MCF 10A (cell line): ENCODE measurements around the gene CTDSP2. TPM values are rescaled to one million over a fixed set of nuclear protein-coding genes. Genes with fewer than 3 reads are reported as not detected.

Experiments
- BruUV-seq: library from RNA; stranded (reverse); fragments of 400-500 nt; replicated peaks from 2 replicates; lab custom pipeline; 2021; lab: Mats Ljungman, UMichigan
- CTCF ChIA-PET: fragments of 300-600 bp; sonication (Branson Sonifier 250); formaldehyde crosslinking; extraction: SDS; loops from one replicate; lab custom pipeline; 2021; ENCODE audit warnings: antibody characterized with exemption, inconsistent platforms; lab: Yijun Ruan, JAX
- POLR2A ChIA-PET: fragments of 300-600, 350-650 bp; sonication (Branson Sonifier 250); formaldehyde crosslinking; extraction: SDS; loops from one replicate; lab custom pipeline; 2020; ENCODE audit warnings: antibody characterized with exemption, inconsistent platforms; lab: Yijun Ruan, JAX
- DNase-seq: peaks from one replicate; pipeline ENCODE4 v3.0.0-alpha.2; 2018; ENCODE audit not compliant: unreplicated experiment
- H3K27ac Mint-ChIP-seq: one replicate; pipeline ENCODE4 v1.8.0; 2022; ENCODE audit warnings: mild to moderate bottlenecking, low read depth, mixed read lengths; ENCODE audit not compliant: unreplicated experiment
- H3K27me3 Mint-ChIP-seq: one replicate; pipeline ENCODE4 v1.8.0; 2022; ENCODE audit warnings: mixed read lengths; ENCODE audit not compliant: insufficient read depth, unreplicated experiment
- H3K36me3 Mint-ChIP-seq: one replicate; pipeline ENCODE4 v1.8.0; 2022; ENCODE audit warnings: mild to moderate bottlenecking, moderate library complexity, mixed read lengths; ENCODE audit not compliant: insufficient read depth, unreplicated experiment
- H3K4me1 Mint-ChIP-seq: one replicate; pipeline ENCODE4 v1.8.0; 2022; ENCODE audit warnings: mixed read lengths; ENCODE audit not compliant: insufficient read depth, unreplicated experiment
- H3K4me3 Mint-ChIP-seq: one replicate; pipeline ENCODE4 v1.8.0; 2022; ENCODE audit warnings: mild to moderate bottlenecking, moderate library complexity, mixed read lengths; ENCODE audit not compliant: unreplicated experiment
- H3K9me3 Mint-ChIP-seq: one replicate; pipeline ENCODE4 v1.8.0; 2022; ENCODE audit warnings: mixed read lengths; ENCODE audit not compliant: unreplicated experiment
- CTCF ChIP-seq: fragments of 200-600 bp; IDR thresholded peaks from one replicate; pipeline ENCODE4 v1.8.0; 2022; ENCODE audit warnings: antibody characterized with exemption, mild to moderate bottlenecking; ENCODE audit not compliant: unreplicated experiment
- intact Hi-C: fragments of 100-400 bp; cut with micrococcal nuclease; formaldehyde crosslinking; loops from 2 replicates; pipeline ENCODE4 v1.14.1; 2022
- total RNA-seq: library from RNA; stranded (reverse); gene quantifications from 2 replicates; pipeline ENCODE4 v1.2.3, GENCODE V29; 2022

CTDSP2 gene
- total RNA-seq, 1 experiment from 2014 or later = 73.4 TPM

- Mint-ChIP-seq H3K4me3 (no peak overlapping the region), H3K27ac (no peak overlapping the region), H3K4me1 (no peaks in the 10 kb centered on the region), H3K36me3 (peaks cover 44% of the 10 kb centered on the region), H3K9me3 (no peaks in the 10 kb centered on the region), H3K27me3 (no peaks in the 10 kb centered on the region)
- no peak for DNase-seq
- ChIA-PET CTCF (interaction anchor here (0.6 to 4.0 kb wide), 9 partner anchors 17 to 1203 kb away, joined by 3 to 28 read pairs (median 5); partner anchors contain the start of genes AVIL and TSFM), POLR2A (interaction anchor here (0.8 to 1.1 kb wide), 2 partner anchors 8 to 9 kb away, joined by 3 read pairs; no protein-coding TSS in a partner anchor)
- no TSS peak for BruUV-seq
- intact Hi-C loops = no loop called here
- no peak for TF ChIP-seq CTCF
These were observed 45.6 kb downstream of the CTDSP2 start for GRCh38 chr12:57800965-57801364.

- no peak overlapping the region for H3K27ac Mint-ChIP-seq
- ChIA-PET CTCF (interaction anchor here (1.2 to 4.4 kb wide), 5 partner anchors 14 to 107 kb away, joined by 3 to 27 read pairs (median 6); partner anchors contain the start of gene TSFM), POLR2A (interaction anchor here (1.1 kb wide), 2 partner anchors 33 to 67 kb away, joined by 3 read pairs; no protein-coding TSS in a partner anchor)
- intact Hi-C loops = no loop called here
- no peak for TF ChIP-seq CTCF
- no peaks in the 10 kb centered on the region for H3K27me3 Mint-ChIP-seq
- no TSS peak for BruUV-seq
- no peaks in the 10 kb centered on the region for H3K9me3 Mint-ChIP-seq
- H3K4me3 Mint-ChIP-seq = no peak overlapping the region
- H3K4me1 Mint-ChIP-seq = peaks cover 9% of the 10 kb centered on the region
- no peak for DNase-seq
- peaks cover 65% of the 10 kb centered on the region for H3K36me3 Mint-ChIP-seq
These were observed 48.6 kb downstream of the CTDSP2 start for GRCh38 chr12:57797933-57798332.

GRCh38 chr12:57796996-57797395 lies 49.5 kb downstream of the CTDSP2 start:
- POLR2A ChIA-PET = interaction anchor here (1.1 to 1.3 kb wide), 2 partner anchors 10 to 31 kb away, joined by 3 to 4 read pairs; no protein-coding TSS in a partner anchor
- DNase-seq = no peak
- no peaks in the 10 kb centered on the region for H3K27me3 Mint-ChIP-seq
- no peak for TF ChIP-seq CTCF
- H3K9me3 Mint-ChIP-seq = no peaks in the 10 kb centered on the region
- H3K27ac Mint-ChIP-seq = no peak overlapping the region
- CTCF ChIA-PET = interaction anchor here (1.0 to 4.4 kb wide), 5 partner anchors 9 to 108 kb away, joined by 3 to 27 read pairs (median 6); partner anchors contain the start of gene TSFM
- no peak overlapping the region for H3K4me3 Mint-ChIP-seq
- no TSS peak for BruUV-seq
- H3K36me3 Mint-ChIP-seq = peaks cover 74% of the 10 kb centered on the region
- intact Hi-C loops = no loop called here
- H3K4me1 Mint-ChIP-seq = peaks cover 9% of the 10 kb centered on the region

- peak overlapping the region; percentile 19 for H3K27ac Mint-ChIP-seq
- TF ChIP-seq CTCF = no peak
- peaks cover 91% of the 10 kb centered on the region for H3K36me3 Mint-ChIP-seq
- no peaks in the 10 kb centered on the region for H3K9me3 Mint-ChIP-seq
- peaks cover 9% of the 10 kb centered on the region for H3K4me1 Mint-ChIP-seq
- ChIA-PET POLR2A (no interaction called here), CTCF (no interaction called here)
- intact Hi-C loops = no loop called here
- no peak overlapping the region for H3K4me3 Mint-ChIP-seq
- no TSS peak for BruUV-seq
- no peaks in the 10 kb centered on the region for H3K27me3 Mint-ChIP-seq
- DNase-seq = peak; percentile 72
These were observed 51.2 kb downstream of the CTDSP2 start for GRCh38 chr12:57795354-57795753.
